ENCODE measurements around the gene IRF5.

DNA sequence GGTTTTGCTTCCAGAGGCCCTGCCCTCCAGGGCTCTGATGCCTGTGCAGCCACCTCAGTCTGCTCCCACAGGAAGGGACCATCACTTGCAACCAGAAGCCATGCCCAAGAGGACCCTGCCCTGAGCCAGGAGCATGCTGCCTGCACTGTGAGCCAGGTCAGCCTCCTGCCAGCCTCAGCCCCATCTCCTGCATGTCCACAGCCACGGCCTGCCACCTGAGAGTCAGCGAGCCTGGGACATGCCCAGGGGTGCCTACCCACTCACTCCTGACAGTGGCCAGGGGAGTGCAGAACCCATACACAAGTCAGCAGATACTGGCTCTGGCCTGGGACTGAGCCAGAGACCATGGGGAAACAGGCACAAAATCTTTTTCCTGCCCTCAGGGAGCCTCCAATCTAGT lies 20.6 kb upstream of the IRF5 start:
- TF ChIP-seq, protein P1, sequence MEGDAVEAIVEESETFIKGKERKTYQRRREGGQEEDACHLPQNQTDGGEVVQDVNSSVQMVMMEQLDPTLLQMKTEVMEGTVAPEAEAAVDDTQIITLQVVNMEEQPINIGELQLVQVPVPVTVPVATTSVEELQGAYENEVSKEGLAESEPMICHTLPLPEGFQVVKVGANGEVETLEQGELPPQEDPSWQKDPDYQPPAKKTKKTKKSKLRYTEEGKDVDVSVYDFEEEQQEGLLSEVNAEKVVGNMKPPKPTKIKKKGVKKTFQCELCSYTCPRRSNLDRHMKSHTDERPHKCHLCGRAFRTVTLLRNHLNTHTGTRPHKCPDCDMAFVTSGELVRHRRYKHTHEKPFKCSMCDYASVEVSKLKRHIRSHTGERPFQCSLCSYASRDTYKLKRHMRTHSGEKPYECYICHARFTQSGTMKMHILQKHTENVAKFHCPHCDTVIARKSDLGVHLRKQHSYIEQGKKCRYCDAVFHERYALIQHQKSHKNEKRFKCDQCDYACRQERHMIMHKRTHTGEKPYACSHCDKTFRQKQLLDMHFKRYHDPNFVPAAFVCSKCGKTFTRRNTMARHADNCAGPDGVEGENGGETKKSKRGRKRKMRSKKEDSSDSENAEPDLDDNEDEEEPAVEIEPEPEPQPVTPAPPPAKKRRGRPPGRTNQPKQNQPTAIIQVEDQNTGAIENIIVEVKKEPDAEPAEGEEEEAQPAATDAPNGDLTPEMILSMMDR (optimal IDR thresholded peaks at IDR 0.05 in 1 of 3, IDR thresholded peaks at IDR 0.05 in 1 of 3, conservative IDR thresholded peaks at IDR 0.05 in 1 of 3; ENCODE audit: extremely low read depth in 1 of 3, insufficient read depth in 2 of 3, low read length in 3 of 3) = no peak
- TF ChIP-seq EZH2 (IDR thresholded peaks at IDR 0.05; ENCODE audit: low read length) = no peak
